IMR-90 (cell line): ENCODE measurements around the gene MTOR. TPM values are rescaled to one million over a fixed set of nuclear protein-coding genes. Genes with fewer than 3 reads are reported as not detected.
A peak's percentile ranks its signal among the peaks of the same experiment; 100 is the strongest.
"Not testable (repeated sequence)": the region's sequence is repeated elsewhere in the genome, so short reads cannot be mapped to it uniquely, and the experiment has no call there.

Source experiments
- ATAC-seq: fragments of 200-7000 bp; cut with Tn5 transposase; 2 replicates; pipeline ENCODE4 v1.9.1; 2020; ENCODE audit warnings: low read depth, mild to moderate bottlenecking, moderate library complexity
- BruUV-seq: library from RNA; stranded (reverse); fragments of 400-500 nt; replicated peaks from 2 replicates; lab custom pipeline; 2021; lab: Mats Ljungman, UMichigan
- CTCF ChIA-PET: fragments of 300-600 bp; formaldehyde crosslinking; extraction: SDS; loops from one replicate; lab custom pipeline; 2021; ENCODE audit warnings: antibody characterized with exemption; lab: Yijun Ruan, JAX
- POLR2A ChIA-PET: fragments of 300-600 bp; sonication (Branson Sonifier 250); formaldehyde crosslinking; loops from one replicate; lab custom pipeline; 2022; ENCODE audit warnings: antibody characterized with exemption; ENCODE audit not compliant: unreplicated experiment; lab: Charles Lee
- DNase-seq: peaks from one replicate; pipeline ENCODE4 v3.0.0; 2013
- H2AFZ ChIP-seq: replicated peaks from 2 replicates; pipeline ENCODE3; 2013; ENCODE audit warnings: low read length, mild to moderate bottlenecking; ENCODE audit not compliant: poor library complexity
- H2AK5ac ChIP-seq: 2 replicates; pipeline ENCODE4 v1.6.1; 2013; ENCODE audit warnings: low read depth, low read length, inconsistent platforms
- H2AK9ac ChIP-seq: replicated peaks from 2 replicates; pipeline ENCODE3; 2013; ENCODE audit warnings: mild to moderate bottlenecking, low read depth, low read length, moderate library complexity; ENCODE audit not compliant: poor library complexity
- H2BK120ac ChIP-seq: 2 replicates; pipeline ENCODE4 v1.6.1; 2013; ENCODE audit warnings: low read depth, low read length, inconsistent platforms
- H2BK15ac ChIP-seq: 3 replicates; pipeline ENCODE4 v1.6.1; 2013; ENCODE audit warnings: low read depth, low read length, inconsistent platforms
- H2BK20ac ChIP-seq: 2 replicates; pipeline ENCODE4 v1.6.1; 2013; ENCODE audit warnings: low read depth, mild to moderate bottlenecking, inconsistent platforms, low read length, moderate library complexity
- H2BK5ac ChIP-seq: 2 replicates; pipeline ENCODE4 v1.6.1; 2013; ENCODE audit warnings: mild to moderate bottlenecking, low read depth, low read length, inconsistent platforms; ENCODE audit not compliant: poor library complexity, severe bottlenecking
- H3K14ac ChIP-seq: replicated peaks from 2 replicates; pipeline ENCODE4 v1.6.1; 2013; ENCODE audit warnings: low read depth, low read length, inconsistent platforms
- H3K18ac ChIP-seq: 2 replicates; pipeline ENCODE4 v1.6.1; 2013; ENCODE audit warnings: low read depth, low read length, control low read depth
- H3K23ac ChIP-seq: 2 replicates; pipeline ENCODE4 v1.6.1; 2013; ENCODE audit warnings: low read depth, low read length, inconsistent platforms
- H3K27ac ChIP-seq: 2 replicates; pipeline ENCODE4 v1.5.1; 2013; ENCODE audit warnings: mild to moderate bottlenecking, control low read depth, low read length; ENCODE audit not compliant: insufficient read depth
- H3K27me3 ChIP-seq: 2 replicates; pipeline ENCODE4 v1.6.1; 2013; ENCODE audit warnings: low read length; ENCODE audit not compliant: control insufficient read depth, insufficient read depth
- H3K36me3 ChIP-seq: 2 replicates; pipeline ENCODE4 v1.6.1; 2013; ENCODE audit warnings: low read length, mixed read lengths; ENCODE audit not compliant: control insufficient read depth, insufficient read depth
- H3K4ac ChIP-seq: 2 replicates; pipeline ENCODE4 v1.6.1; 2013; ENCODE audit warnings: low read depth, low read length, inconsistent platforms
- H3K4me1 ChIP-seq: 2 replicates; pipeline ENCODE4 v1.6.1; 2013; ENCODE audit warnings: low read length, mixed read lengths; ENCODE audit not compliant: control insufficient read depth, insufficient read depth
- H3K4me2 ChIP-seq: 2 replicates; pipeline ENCODE4 v1.6.1; 2013; ENCODE audit warnings: low read depth, mild to moderate bottlenecking, control low read depth, low read length, moderate library complexity
- H3K4me3 ChIP-seq: 2 replicates; pipeline ENCODE4 v1.5.1; 2013; ENCODE audit warnings: low read depth, mild to moderate bottlenecking, control low read depth, low read length, moderate library complexity; ENCODE audit not compliant: insufficient read depth
- H3K56ac ChIP-seq: 2 replicates; pipeline ENCODE4 v1.6.1; 2013; ENCODE audit warnings: low read length, inconsistent platforms; ENCODE audit not compliant: insufficient read depth; ENCODE audit errors: extremely low read depth
- H3K79me1 ChIP-seq, 2 experiments: 2 replicates each; pipeline ENCODE4 v1.6.1; 2013; ENCODE audit warnings: low read length in 2 of 2, inconsistent platforms in 1 of 2, low read depth in 1 of 2
- H3K9ac ChIP-seq: 2 replicates; pipeline ENCODE4 v1.6.1; 2013; ENCODE audit warnings: low read depth, low read length, control low read depth
- H3K9me1 ChIP-seq: 2 replicates; pipeline ENCODE4 v1.6.1; 2013; ENCODE audit warnings: low read length, inconsistent platforms; ENCODE audit not compliant: insufficient read depth
- H3K9me3 ChIP-seq: 2 replicates; pipeline ENCODE4 v1.6.1; 2013; ENCODE audit warnings: low read length; ENCODE audit not compliant: control insufficient read depth, insufficient read depth
- H4K20me1 ChIP-seq: 2 replicates; pipeline ENCODE4 v1.6.1; 2013; ENCODE audit warnings: low read length, inconsistent platforms; ENCODE audit not compliant: insufficient read depth
- H4K5ac ChIP-seq: 2 replicates; pipeline ENCODE4 v1.6.1; 2013; ENCODE audit warnings: mild to moderate bottlenecking, low read depth, low read length, control low read depth
- H4K8ac ChIP-seq, 2 experiments: 2 replicates each; pipeline ENCODE4 v1.6.1; 2013; ENCODE audit warnings: low read depth in 2 of 2, low read length in 2 of 2, control low read depth in 1 of 2, inconsistent platforms in 1 of 2
- H4K91ac ChIP-seq: 2 replicates; pipeline ENCODE4 v1.6.1; 2013; ENCODE audit warnings: low read depth, low read length, inconsistent platforms; ENCODE audit not compliant: insufficient read depth
- CHD1 ChIP-seq: IDR thresholded peaks from 2 replicates; pipeline ENCODE4 v1.6.1; 2012; ENCODE audit warnings: low read depth, low read length, improper control_type of control experiment
- MXI1 ChIP-seq: IDR thresholded peaks from 2 replicates; pipeline ENCODE4 v1.6.1; 2012; ENCODE audit warnings: low read depth, mild to moderate bottlenecking, low read length, moderate library complexity, borderline replicate concordance
- NFE2L2 ChIP-seq: fragments of 150-350 bp; IDR thresholded peaks from 2 replicates; pipeline ENCODE4 v1.6.1; 2016; ENCODE audit warnings: low read depth, mild to moderate bottlenecking, low read length
- WGBS, 2 experiments: methylation state at CpG; one replicate each; pipeline versions ENCODE4 v1.1.5 to v1.1.7; 2013; ENCODE audit warnings: missing lambda C conversion rate in 2 of 2; ENCODE audit not compliant: insufficient read length in 1 of 2; ENCODE audit errors: extremely low coverage in 2 of 2; 5-methylcytosine and 5-hydroxymethylcytosine counted together
- dilution Hi-C: fragments of 300-500 bp; cut with HindIII; formaldehyde crosslinking; loops from one replicate; pipeline ENCODE4 v1.14.3; 2018; ENCODE audit warnings: low sequenced_read_pairs; ENCODE audit not compliant: unreplicated experiment
- in situ Hi-C: fragments of 300-500 bp; cut with MboI; formaldehyde crosslinking; loops from 3 replicates; pipeline ENCODE4 v1.14.3; 2019; ENCODE audit warnings: low sequenced_read_pairs, inconsistent platforms, mixed read lengths
- intact Hi-C: fragments of 100-400 bp; cut with micrococcal nuclease; formaldehyde crosslinking; loops from 2 replicates; pipeline ENCODE4 v1.10.0; 2022
- polyA plus RNA-seq, 3 experiments: library from polyadenylated mRNA; depleted of rRNA; stranded (reverse); fragments of >200 nt; gene quantifications; 2 replicates each; pipeline ENCODE4 v1.2.3, GENCODE V29; 2012; ENCODE audit warnings: low replicate concordance in 1 of 3
- total RNA-seq: library from RNA; depleted of rRNA; stranded (reverse); fragments of >200 nt; gene quantifications from 2 replicates; pipeline ENCODE4 v1.2.3, GENCODE V29; 2012

Gene MTOR
- total and polyA plus RNA-seq, 2 of the 4 experiments (the other 2 are of a cell fraction) = 19.2 to 36.7 TPM

GRCh38 chr1:11307852-11308251 lies 45.5 kb upstream of the MTOR start:
- ChIA-PET POLR2A (no interaction called here), CTCF (no interaction called here)
- dilution Hi-C loops = no loop called here
- no peaks in the 10 kb centered on the region for H3K36me3 ChIP-seq
- H3K9ac ChIP-seq = no peak overlapping the region
- intact Hi-C loops = no loop called here
- no peaks in the 10 kb centered on the region for H4K20me1 ChIP-seq
- BruUV-seq = no TSS peak
- no peak overlapping the region for H3K27ac ChIP-seq
- H2BK120ac ChIP-seq = no peak overlapping the region
- TF ChIP-seq MXI1 = no peak
- TF ChIP-seq CHD1 = no peak
- no peak for TF ChIP-seq NFE2L2
- no peak overlapping the region for H2AFZ ChIP-seq
- ATAC-seq = no peak
- no peaks in the 10 kb centered on the region for H3K79me1 ChIP-seq
- H4K5ac ChIP-seq = no peak overlapping the region
- H3K4me2 ChIP-seq = no peak overlapping the region
- no peak overlapping the region for H2BK5ac ChIP-seq
- no peak overlapping the region for H4K91ac ChIP-seq
- no peak overlapping the region for H3K23ac ChIP-seq
- no peaks in the 10 kb centered on the region for H3K9me1 ChIP-seq
- no peaks in the 10 kb centered on the region for H3K9me3 ChIP-seq
- H3K27me3 ChIP-seq = peaks cover 18% of the 10 kb centered on the region; the same call in 1 of the 2 replicates
- in situ Hi-C loops = no loop called here
- no peak overlapping the region for H2BK20ac ChIP-seq
- no peak overlapping the region for H4K8ac ChIP-seq
- WGBS, 2 experiments = no CpG with 5 or more reads among the region's 3 CpGs
- no peak overlapping the region for H3K14ac ChIP-seq
- H3K4ac ChIP-seq = no peak overlapping the region
- no peak overlapping the region for H2AK5ac ChIP-seq
- DNase-seq = peak; percentile 7
- H2BK15ac ChIP-seq = no peak overlapping the region
- H3K18ac ChIP-seq = no peak overlapping the region
- no peak overlapping the region for H2AK9ac ChIP-seq
- no peaks in the 10 kb centered on the region for H3K4me1 ChIP-seq
- no peak overlapping the region for H3K4me3 ChIP-seq
- H3K56ac ChIP-seq = no peak overlapping the region

- in situ Hi-C loops, H4K5ac ChIP-seq, CTCF ChIA-PET, POLR2A ChIA-PET, H4K20me1 ChIP-seq, H2BK120ac ChIP-seq, H2AK9ac ChIP-seq, H3K4ac ChIP-seq, H3K4me3 ChIP-seq, DNase-seq, intact Hi-C loops, H3K9ac ChIP-seq, H3K56ac ChIP-seq, H3K36me3 ChIP-seq, H3K9me3 ChIP-seq, H3K4me2 ChIP-seq, H4K8ac ChIP-seq, H3K18ac ChIP-seq, H2BK20ac ChIP-seq, H4K91ac ChIP-seq, H3K79me1 ChIP-seq, H2AK5ac ChIP-seq, dilution Hi-C loops, H2BK15ac ChIP-seq, H2AFZ ChIP-seq, H3K27me3 ChIP-seq, H3K27ac ChIP-seq, H2BK5ac ChIP-seq, H3K14ac ChIP-seq, H3K23ac ChIP-seq, H3K4me1 ChIP-seq, H3K9me1 ChIP-seq, BruUV-seq, ATAC-seq: not testable (repeated sequence)
- WGBS, 2 experiments = no CpG with 5 or more reads among the region's 29 CpGs
Observed at GRCh38 chr1:11305516-11305915, 43.2 kb upstream of the MTOR start.
